ENCODE results near the gene SUN1. TPM values are rescaled to one million over a fixed set of nuclear protein-coding genes. Genes with fewer than 3 reads are reported as not detected.
"Not testable (repeated sequence)": the region's sequence is repeated elsewhere in the genome, so short reads cannot be mapped to it uniquely, and the experiment has no call there.

SUN1 gene
- polyA plus RNA-seq, 1 of the 3 experiments (the other 2 are of a cell fraction): 369 TPM

DNA sequence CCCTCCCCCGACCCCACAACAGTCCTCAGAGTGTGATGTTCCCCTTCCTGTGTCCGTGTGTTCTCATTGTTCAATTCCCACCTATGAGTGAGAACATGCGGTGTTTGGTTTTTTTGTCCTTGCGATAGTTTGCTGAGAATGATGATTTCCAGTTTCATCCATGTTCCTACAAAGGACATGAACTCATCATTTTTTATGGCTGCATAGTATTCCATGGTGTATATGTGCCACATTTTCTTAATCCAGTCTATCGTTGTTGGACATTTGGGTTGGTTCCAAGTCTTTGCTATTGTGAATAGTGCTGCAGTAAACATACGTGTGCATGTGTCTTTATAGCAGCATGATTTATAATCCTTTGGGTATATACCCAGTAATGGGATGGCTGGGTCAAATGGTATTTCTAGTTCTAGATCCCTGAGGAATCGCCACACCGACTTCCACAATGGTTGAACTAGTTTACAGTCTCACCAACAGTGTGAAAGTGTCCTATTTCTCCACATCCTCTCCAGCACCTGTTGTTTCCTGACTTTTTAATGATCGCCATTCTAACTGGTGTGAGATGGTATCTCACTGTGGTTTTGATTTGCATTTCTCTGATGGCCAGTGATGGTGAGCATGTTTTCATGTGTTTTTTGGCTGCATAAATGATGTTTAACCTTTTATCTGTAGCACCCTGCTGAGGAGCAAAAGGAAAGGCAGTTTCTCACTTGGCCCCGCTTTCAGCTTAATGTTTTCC, 35.7 kb upstream of the SUN1 start:
- H2AFZ ChIP-seq (ENCODE audit: low read depth); H3K27me3 ChIP-seq (ENCODE audit: insufficient read depth); H4K20me1 ChIP-seq (ENCODE audit: insufficient read depth); H3K36me3 ChIP-seq (replicated peaks in 1 of 2; ENCODE audit: control insufficient read depth in 1 of 2, insufficient read depth in 2 of 2, low read length in 1 of 2); DNase-seq; H3K27ac ChIP-seq (ENCODE audit: low read depth in 2 of 2, low read length in 1 of 2); H3F3A ChIP-seq (replicated peaks; ENCODE audit: insufficient read depth); POLR2A ChIA-PET; H3K4me1 ChIP-seq (ENCODE audit: control insufficient read depth in 1 of 2, insufficient read depth in 2 of 2, low read depth in 1 of 2, low read length in 1 of 2); H3K9me3 ChIP-seq; H3K9me2 ChIP-seq; H3K4me2 ChIP-seq; H3K9ac ChIP-seq; H3K4me3 ChIP-seq (ENCODE audit: low read depth in 2 of 2, low read length in 1 of 2); H3K79me2 ChIP-seq (ENCODE audit: insufficient read depth): not testable (repeated sequence)
- CTCF ChIA-PET: interaction anchor here (1.6 kb wide), 1 partner anchor 22 kb away, joined by 6 read pairs; no protein-coding TSS in a partner anchor
- 84% methylated on average over 8 of the region's 10 CpGs for WGBS (ENCODE audit: low lambda C conversion rate)

DNA sequence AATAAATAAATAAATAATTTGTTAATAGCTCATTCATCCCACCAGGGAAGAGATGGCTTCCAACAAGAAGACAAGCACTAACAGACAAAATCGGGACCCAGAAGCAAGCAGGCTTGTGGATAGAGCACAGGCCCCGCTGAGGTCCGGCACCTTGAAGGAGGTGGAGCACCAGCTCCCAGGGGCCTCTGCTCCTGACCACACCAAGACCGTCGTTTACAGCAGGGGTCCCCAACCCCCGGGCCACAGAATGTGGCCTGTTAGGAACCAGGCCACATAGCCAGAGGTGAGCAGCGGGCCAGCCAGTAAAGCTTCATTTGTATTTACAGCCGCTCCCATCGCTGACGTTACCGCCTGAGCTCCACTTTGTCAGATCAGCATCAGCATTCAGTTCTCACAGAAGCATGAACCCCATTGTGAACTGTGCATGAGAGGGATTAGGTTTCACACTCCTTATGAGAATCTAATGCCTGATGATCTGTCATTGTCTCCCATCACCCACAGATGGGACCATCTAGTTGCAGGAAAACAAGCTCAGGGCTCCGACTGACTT, 33.3 kb upstream of the SUN1 start:
- Histone ChIP-seq H3K27me3 (ENCODE audit: insufficient read depth) (no peaks in the 10 kb centered on the region), H3K36me3 (replicated peaks in 1 of 2; ENCODE audit: control insufficient read depth in 1 of 2, insufficient read depth in 2 of 2, low read length in 1 of 2) (no peaks in the 10 kb centered on the region), H3K9ac (no peak overlapping the region), H3K4me3 (ENCODE audit: low read depth in 2 of 2, low read length in 1 of 2) (no peak overlapping the region), H3K79me2 (ENCODE audit: insufficient read depth) (no peaks in the 10 kb centered on the region), H3K9me2 (no peaks in the 10 kb centered on the region), H3K4me1 (ENCODE audit: control insufficient read depth in 1 of 2, insufficient read depth in 2 of 2, low read depth in 1 of 2, low read length in 1 of 2) (peaks cover 0 to 4% of the 10 kb centered on the region in 2 experiments; a peak in 1 of 4 replicates), H3K27ac (ENCODE audit: low read depth in 2 of 2, low read length in 1 of 2) (no peak overlapping the region), H3K4me2 (no peak overlapping the region), H3K9me3 (no peaks in the 10 kb centered on the region), H2AFZ (ENCODE audit: low read depth) (no peak overlapping the region), H3F3A (replicated peaks; ENCODE audit: insufficient read depth) (no peaks in the 10 kb centered on the region), H4K20me1 (ENCODE audit: insufficient read depth) (no peaks in the 10 kb centered on the region)
- ChIA-PET CTCF (interaction anchor here (0.8 to 3.3 kb wide), 7 partner anchors 9 to 74 kb away, joined by 3 to 21 read pairs (median 5); no protein-coding TSS in a partner anchor), POLR2A (no interaction called here)
- WGBS (ENCODE audit: low lambda C conversion rate): 86% methylated on average over 12 of the region's 12 CpGs
- TF ChIP-seq SIN3A (IDR thresholded peaks at IDR 0.05; ENCODE audit: borderline replicate concordance, low read depth, low read length) (no peak), RXRA (IDR thresholded peaks at IDR 0.05; ENCODE audit: borderline replicate concordance, low read depth) (no peak), NFIC (IDR thresholded peaks at IDR 0.05; ENCODE audit: borderline replicate concordance) (no peak)
- TF ChIP-seq, protein P1, sequence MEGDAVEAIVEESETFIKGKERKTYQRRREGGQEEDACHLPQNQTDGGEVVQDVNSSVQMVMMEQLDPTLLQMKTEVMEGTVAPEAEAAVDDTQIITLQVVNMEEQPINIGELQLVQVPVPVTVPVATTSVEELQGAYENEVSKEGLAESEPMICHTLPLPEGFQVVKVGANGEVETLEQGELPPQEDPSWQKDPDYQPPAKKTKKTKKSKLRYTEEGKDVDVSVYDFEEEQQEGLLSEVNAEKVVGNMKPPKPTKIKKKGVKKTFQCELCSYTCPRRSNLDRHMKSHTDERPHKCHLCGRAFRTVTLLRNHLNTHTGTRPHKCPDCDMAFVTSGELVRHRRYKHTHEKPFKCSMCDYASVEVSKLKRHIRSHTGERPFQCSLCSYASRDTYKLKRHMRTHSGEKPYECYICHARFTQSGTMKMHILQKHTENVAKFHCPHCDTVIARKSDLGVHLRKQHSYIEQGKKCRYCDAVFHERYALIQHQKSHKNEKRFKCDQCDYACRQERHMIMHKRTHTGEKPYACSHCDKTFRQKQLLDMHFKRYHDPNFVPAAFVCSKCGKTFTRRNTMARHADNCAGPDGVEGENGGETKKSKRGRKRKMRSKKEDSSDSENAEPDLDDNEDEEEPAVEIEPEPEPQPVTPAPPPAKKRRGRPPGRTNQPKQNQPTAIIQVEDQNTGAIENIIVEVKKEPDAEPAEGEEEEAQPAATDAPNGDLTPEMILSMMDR (IDR thresholded peaks at IDR 0.05): no peak
- TF ChIP-seq, protein P2, sequence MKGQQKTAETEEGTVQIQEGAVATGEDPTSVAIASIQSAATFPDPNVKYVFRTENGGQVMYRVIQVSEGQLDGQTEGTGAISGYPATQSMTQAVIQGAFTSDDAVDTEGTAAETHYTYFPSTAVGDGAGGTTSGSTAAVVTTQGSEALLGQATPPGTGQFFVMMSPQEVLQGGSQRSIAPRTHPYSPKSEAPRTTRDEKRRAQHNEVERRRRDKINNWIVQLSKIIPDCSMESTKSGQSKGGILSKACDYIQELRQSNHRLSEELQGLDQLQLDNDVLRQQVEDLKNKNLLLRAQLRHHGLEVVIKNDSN (IDR thresholded peaks at IDR 0.05; ENCODE audit: borderline replicate concordance, low read depth): no peak
- TF ChIP-seq, protein P3, sequence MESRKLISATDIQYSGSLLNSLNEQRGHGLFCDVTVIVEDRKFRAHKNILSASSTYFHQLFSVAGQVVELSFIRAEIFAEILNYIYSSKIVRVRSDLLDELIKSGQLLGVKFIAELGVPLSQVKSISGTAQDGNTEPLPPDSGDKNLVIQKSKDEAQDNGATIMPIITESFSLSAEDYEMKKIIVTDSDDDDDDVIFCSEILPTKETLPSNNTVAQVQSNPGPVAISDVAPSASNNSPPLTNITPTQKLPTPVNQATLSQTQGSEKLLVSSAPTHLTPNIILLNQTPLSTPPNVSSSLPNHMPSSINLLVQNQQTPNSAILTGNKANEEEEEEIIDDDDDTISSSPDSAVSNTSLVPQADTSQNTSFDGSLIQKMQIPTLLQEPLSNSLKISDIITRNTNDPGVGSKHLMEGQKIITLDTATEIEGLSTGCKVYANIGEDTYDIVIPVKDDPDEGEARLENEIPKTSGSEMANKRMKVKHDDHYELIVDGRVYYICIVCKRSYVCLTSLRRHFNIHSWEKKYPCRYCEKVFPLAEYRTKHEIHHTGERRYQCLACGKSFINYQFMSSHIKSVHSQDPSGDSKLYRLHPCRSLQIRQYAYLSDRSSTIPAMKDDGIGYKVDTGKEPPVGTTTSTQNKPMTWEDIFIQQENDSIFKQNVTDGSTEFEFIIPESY (IDR thresholded peaks at IDR 0.05; ENCODE audit: borderline replicate concordance, low read depth): no peak
- DNase-seq: no peak
